ENCODE measurements around the gene ANKRD22.

GRCh38 chr10:88792661-88793060 is 59.0 kb downstream of the ANKRD22 start:
- no peak for TF ChIP-seq TCF7L2 (IDR thresholded peaks at IDR 0.05; ENCODE audit: low read depth, low read length)
- TF ChIP-seq ZNF57 (CRISPR knock-in tag; IDR thresholded peaks at IDR 0.05) = no peak

Measured in K562 (cell line).